IPS-18c (cell line): Measurements from ENCODE around the gene MTMR2.
A peak's percentile ranks its signal among the peaks of the same experiment; 100 is the strongest.

Source experiments
- H3K4me3 ChIP-seq: 2 replicates; pipeline ENCODE4 v1.7.0; 2013; ENCODE audit warnings: low read depth, mild to moderate bottlenecking, low read length, moderate library complexity; ENCODE audit not compliant: insufficient read depth
- H3K9me3 ChIP-seq: one replicate; pipeline ENCODE4 v1.6.1; 2013; ENCODE audit warnings: mild to moderate bottlenecking, low read length, moderate library complexity; ENCODE audit not compliant: control insufficient read depth, insufficient read depth

MTMR2 gene

GRCh38 chr11:95922536-95923438 is 1.1 kb downstream of the MTMR2 start:
- H3K4me3 ChIP-seq = peak overlapping the region; percentile 98
- H3K9me3 ChIP-seq = no peaks in the 10 kb centered on the region

- no peak overlapping the region for H3K4me3 ChIP-seq
These were observed 1.8 kb downstream of the MTMR2 start for GRCh38 chr11:95922099-95922498.

GRCh38 chr11:95920460-95921105 is 3.3 kb downstream of the MTMR2 start:
- Histone ChIP-seq H3K9me3 (no peaks in the 10 kb centered on the region), H3K4me3 (no peak overlapping the region)

More at GRCh38 chr11:95922099-95922498, 1.8 kb downstream of the MTMR2 start:
- H3K9me3 ChIP-seq = no peaks in the 10 kb centered on the region

- H3K9me3 ChIP-seq = no peaks in the 10 kb centered on the region
- no peak overlapping the region for H3K4me3 ChIP-seq
These were observed 4.4 kb downstream of the MTMR2 start for GRCh38 chr11:95919514-95919913.

GRCh38 chr11:95918720-95919119 is 5.2 kb downstream of the MTMR2 start:
- no peaks in the 10 kb centered on the region for H3K9me3 ChIP-seq
- no peak overlapping the region for H3K4me3 ChIP-seq

- Histone ChIP-seq H3K4me3 (no peak overlapping the region), H3K9me3 (no peaks in the 10 kb centered on the region)
These were observed 5.9 kb downstream of the MTMR2 start for GRCh38 chr11:95918056-95918455.

- Histone ChIP-seq H3K4me3 (no peak overlapping the region), H3K9me3 (no peaks in the 10 kb centered on the region)
These were observed 6.5 kb downstream of the MTMR2 start for GRCh38 chr11:95917193-95918036.

- Histone ChIP-seq H3K9me3 (no peaks in the 10 kb centered on the region), H3K4me3 (no peak overlapping the region)
These were observed 7.9 kb downstream of the MTMR2 start for GRCh38 chr11:95916049-95916448.

GRCh38 chr11:95915051-95915450 is 8.9 kb downstream of the MTMR2 start:
- H3K9me3 ChIP-seq = no peaks in the 10 kb centered on the region
- H3K4me3 ChIP-seq = no peak overlapping the region

- Histone ChIP-seq H3K4me3 (no peak overlapping the region), H3K9me3 (no peaks in the 10 kb centered on the region)
These were observed 9.9 kb downstream of the MTMR2 start for GRCh38 chr11:95913830-95914615.

- Histone ChIP-seq H3K4me3 (no peak overlapping the region), H3K9me3 (no peaks in the 10 kb centered on the region)
These were observed 10.9 kb downstream of the MTMR2 start for GRCh38 chr11:95912902-95913560.

GRCh38 chr11:95911369-95911759 is 12.5 kb downstream of the MTMR2 start:
- Histone ChIP-seq H3K4me3 (no peak overlapping the region), H3K9me3 (no peaks in the 10 kb centered on the region)

GRCh38 chr11:95910638-95911368 is 13.1 kb downstream of the MTMR2 start:
- no peaks in the 10 kb centered on the region for H3K9me3 ChIP-seq

GRCh38 chr11:95908826-95909225 is 15.1 kb downstream of the MTMR2 start:
- no peak overlapping the region for H3K4me3 ChIP-seq
- H3K9me3 ChIP-seq = no peaks in the 10 kb centered on the region

More at GRCh38 chr11:95910638-95911368, 13.1 kb downstream of the MTMR2 start:
- no peak overlapping the region for H3K4me3 ChIP-seq

- H3K4me3 ChIP-seq = no peak overlapping the region
- H3K9me3 ChIP-seq = no peaks in the 10 kb centered on the region
These were observed 16.4 kb downstream of the MTMR2 start for GRCh38 chr11:95907476-95907875.
